RPMI8226 (cell line): ENCODE data around the gene MORC2.

ENCODE experiments used
- DNase-seq: peaks from one replicate; pipeline ENCODE4 v3.0.0-alpha.2; 2015

Gene MORC2

DNA sequence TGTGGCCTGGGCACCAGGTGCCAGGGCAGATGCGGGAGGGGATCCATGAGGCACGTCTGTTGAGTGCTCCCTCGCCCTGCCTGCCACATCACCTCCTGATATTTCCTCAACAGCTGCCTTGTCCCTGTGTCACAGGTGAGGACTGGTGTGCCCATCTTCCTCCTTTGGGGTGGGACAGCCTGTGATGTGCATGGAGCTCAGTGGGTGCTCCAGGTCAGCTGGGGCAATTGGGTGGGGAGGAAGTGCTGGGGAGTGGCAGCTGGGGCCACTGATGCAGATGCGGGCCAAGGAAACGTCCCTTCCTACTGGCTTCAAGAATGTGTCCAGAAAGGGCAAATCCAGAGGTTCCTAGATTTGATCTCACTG, 83.6 kb downstream of the MORC2 start:
- no peak for DNase-seq

DNA sequence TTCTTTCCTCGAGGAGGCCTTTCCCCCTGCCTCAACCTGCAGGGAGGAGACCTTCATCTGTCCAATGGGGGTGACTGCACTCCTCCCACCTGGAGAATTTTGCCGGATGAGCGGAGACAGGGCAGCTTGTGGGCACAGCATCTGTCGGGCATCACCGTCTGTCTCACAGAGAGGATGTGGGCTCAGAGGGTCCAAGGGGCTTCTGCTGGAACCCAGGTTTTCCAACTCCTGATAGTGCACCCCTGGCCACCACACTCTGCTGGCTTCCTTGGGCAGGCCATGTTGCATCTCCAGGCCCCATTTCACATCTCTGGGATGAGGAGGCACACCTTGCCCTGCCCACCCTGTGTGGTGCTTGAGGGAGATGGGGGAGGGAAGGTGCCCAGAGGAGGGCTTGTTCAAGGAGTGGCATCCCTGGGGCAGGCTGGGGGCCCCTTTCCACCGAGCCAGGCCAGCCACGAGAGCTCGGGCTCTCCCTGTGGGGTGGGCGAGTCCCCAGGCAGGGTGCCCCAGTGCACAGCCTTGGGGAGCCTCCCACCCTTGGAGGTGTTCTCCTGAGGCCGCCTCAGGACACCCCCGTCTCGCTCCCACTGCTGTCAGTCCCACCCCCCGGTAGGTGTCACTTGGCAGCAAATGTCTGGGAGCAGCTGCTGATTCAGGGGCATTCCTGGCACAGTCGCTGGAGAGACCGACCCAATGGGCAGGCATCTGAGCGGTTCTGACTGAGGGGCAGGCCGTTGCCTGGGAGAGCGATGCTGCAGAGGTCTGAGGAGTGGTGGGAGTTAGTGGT, 84.2 kb downstream of the MORC2 start:
- DNase-seq, result no peak

- DNase-seq, result no peak
Measured at GRCh38 chr22:30883586-30884145, 84.9 kb downstream of the MORC2 start.

DNA sequence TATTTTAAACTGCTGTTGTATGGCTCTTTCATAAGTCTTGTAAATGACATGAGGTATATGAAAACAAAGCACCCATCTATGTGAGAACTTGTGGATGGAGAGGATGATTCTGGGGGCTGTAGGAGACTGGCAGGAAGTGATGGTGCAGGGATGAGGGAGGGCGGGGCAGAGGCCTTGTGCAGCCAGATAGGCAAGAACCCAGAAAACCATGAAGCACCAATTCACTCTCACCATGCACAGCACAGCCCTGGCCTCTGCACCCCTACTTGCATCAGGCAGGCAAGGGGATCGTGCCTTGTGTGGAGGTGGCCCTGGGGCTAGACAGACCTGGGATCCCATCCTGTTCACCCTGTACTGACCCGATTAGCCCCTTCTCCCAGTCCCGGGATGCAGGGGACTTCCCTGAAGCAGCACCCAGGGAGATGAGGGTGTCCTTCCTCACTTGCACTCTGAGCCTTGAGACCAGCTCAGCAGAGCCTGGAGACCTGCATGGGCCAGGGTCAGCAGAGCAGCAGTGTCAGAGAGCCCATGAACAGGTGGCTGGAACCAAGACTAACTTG, 85.5 kb downstream of the MORC2 start:
- no peak for DNase-seq

GRCh38 chr22:30882184-30882717, 86.3 kb downstream of the MORC2 start:
- no peak for DNase-seq

- no peak for DNase-seq
Measured at GRCh38 chr22:30881361-30882183, 87.0 kb downstream of the MORC2 start.

DNA sequence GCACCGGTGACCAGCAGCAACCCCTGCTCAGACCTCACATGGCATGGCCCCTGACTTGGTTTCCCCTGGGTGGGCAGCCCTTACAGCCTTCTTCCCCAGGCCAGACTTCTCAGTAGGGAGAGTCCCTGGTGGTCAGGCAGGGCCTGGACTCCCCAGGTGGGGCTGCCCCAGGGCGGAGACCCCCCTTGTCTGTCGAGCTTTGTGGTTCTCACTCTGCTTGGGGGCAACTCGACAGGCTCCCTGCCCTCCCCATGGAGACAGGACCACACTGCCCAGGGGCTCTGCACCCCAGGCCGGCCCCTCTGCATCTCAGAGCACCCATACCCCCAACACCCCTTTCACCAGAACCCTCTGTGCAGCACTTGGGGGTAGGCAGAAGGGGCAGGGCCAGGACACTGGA, 87.7 kb downstream of the MORC2 start:
- no peak for DNase-seq

DNA sequence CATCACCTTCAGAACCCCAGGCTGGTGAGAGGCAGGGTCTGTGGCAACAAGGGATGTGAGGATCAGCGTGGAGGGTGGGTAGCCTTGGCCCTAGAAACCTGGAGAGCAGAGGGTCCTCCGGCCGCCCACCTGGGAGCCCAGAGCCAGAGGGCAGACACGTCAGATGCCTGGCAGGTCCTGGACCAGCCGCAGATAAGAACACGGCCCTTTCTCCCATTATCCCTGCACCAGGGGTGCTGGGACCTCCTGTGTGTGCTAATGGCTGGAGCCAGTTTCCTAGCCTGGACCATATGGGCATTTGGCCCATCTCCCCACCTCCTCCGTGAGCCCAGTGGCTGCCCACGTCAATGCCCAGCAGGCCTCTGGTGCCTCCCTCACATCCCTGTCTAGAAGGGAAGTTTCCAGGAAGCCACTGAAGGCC, 88.4 kb downstream of the MORC2 start:
- DNase-seq, result no peak

DNA sequence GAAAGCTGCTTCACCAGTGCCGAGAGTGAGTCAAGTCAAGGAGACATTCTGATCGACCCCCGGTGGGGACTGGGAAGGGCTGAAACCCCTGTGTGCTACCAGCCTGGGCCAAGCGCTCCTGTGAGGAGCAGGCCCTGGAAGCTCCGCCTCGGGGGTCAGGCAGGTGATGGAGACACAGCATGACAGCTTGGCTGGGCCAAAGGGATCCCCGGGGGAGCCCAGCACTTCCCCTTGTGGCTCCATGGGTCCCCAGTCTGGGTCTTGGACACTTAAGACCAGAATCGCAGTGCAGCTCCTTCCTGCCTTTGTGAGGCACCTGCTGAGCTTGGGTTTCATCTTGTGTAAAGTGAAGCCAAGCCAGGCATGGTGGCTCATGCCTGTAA, 89.2 kb downstream of the MORC2 start:
- DNase-seq, result no peak

GRCh38 chr22:30878516-30879414, 89.8 kb downstream of the MORC2 start:
- no peak for DNase-seq

DNA sequence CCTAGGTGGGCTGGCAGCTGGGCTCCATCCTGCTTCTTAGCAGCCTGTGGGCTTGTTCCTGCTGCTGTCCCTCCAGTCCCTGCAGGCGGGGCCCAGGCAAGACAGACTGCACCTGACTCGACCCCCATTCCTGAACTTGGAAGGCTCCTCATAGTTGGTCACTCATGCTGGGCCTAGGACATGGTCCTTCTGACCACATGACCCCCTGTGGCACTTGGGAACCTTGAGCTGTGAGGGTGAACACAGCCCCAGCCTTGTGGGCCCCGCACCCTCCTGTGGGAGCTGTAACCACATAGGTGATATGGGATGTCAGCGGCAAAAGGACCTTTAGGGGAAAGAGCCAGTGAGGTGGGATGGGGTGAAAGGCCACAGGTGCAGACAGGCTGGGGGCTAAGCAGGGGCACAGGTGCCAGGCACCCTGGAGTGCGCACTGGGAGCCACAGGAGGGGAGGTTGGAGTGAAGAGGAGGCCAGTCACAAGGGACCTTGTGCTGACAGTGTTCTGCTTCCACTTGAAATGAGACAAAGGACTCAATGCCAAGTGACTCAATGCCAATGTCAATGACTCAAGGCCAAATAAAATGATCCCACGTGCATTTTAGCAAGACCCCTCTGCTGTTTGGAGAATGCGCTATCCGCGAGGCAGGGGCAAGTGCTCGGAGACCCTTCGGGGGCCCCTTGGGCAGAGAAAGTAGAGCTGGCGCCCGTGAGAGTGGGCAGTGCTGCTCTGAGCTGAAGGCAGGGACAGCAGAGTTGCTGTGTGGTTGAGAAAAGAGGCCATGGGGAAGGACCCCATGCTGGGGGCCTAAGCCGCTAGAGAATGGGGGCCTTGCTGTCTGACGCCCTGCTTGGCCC, 90.7 kb downstream of the MORC2 start:
- no peak for DNase-seq

DNA sequence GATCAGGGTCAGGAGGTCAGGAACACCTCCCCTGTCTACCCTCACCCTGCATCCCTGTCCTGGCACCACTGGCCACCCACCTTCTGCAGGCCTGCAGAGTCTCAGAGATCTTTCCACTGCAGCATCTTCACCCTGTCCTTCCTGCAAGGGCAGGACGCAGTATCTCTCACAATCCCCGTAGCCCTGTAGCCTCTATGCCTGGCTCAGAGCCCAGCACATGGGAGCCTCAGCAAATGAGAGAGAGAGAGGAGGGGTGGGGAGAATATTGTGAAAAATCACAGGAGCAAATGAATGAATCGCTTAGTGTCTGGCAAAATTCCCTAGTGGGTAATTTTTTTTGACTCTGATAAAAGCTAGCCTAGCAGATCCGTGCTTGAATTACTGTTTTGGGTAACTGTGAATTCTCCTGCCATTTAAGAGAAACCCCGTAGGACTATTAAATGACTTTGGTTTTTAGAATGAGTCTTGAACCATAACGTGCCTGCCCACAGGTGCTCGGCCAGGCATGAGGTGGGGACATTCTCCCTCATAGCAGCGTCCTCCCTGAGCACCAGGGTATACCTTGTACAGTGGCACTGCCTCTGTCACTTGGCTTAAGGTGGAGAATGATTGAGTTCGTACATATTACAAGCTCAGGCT, 91.5 kb downstream of the MORC2 start:
- no peak for DNase-seq

- DNase-seq, result no peak
Measured at GRCh38 chr22:30876221-30876751, 92.3 kb downstream of the MORC2 start.

DNA sequence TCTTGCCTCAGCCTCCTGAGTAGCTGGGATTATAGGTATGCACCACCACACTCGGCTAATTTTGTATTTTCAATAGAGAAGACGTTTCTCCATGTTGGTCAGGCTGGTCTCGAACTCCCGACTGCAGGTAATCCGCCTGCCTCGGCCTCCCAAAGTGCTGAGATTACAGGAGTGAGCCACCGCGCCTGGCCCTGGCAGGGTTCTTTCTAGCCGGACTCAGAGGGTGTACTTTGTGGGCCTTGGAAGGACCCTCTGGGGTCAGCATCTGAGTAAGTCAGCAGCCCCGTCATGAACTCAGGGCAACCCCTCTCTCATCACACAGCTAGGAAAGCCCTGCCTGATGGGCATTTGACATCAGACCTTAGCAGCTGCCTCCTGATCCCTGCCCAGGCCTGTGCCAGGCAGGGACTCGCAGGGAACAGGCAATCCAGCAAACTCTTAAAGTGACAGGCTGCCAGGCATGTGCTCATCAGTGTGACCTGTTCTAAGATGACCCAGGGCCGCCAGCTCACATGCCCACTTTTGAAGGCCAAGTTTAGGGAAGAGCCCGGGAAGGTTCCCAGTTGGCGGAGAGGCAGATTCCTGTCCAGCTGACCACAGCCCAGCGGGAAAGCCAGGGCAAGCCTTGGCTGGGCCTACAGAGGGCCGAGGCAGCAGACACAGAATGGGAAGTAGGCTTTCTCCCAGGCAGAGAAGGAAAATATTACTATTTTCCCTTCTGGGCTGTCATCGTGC, 92.9 kb downstream of the MORC2 start:
- no peak for DNase-seq
